ENCODE measurements around the gene MRPS27.
A peak's percentile ranks its signal among the peaks of the same experiment; 100 is the strongest.

Gene MRPS27

GRCh38 chr5:72246954-72247442, 73.0 kb downstream of the MRPS27 start:
- H3K27ac ChIP-seq: no peak overlapping the region
- TF ChIP-seq CTCF (conservative IDR thresholded peaks at IDR 0.05): no peak

GRCh38 chr5:72245951-72246532, 74.0 kb downstream of the MRPS27 start:
- TF ChIP-seq CTCF (conservative IDR thresholded peaks at IDR 0.05): no peak
- no peak overlapping the region for H3K27ac ChIP-seq

GRCh38 chr5:72245546-72245945, 74.5 kb downstream of the MRPS27 start:
- H3K27ac ChIP-seq: no peak overlapping the region
- no peak for TF ChIP-seq CTCF (conservative IDR thresholded peaks at IDR 0.05)

GRCh38 chr5:72244862-72245371, 75.1 kb downstream of the MRPS27 start:
- no peak overlapping the region for H3K27ac ChIP-seq
- TF ChIP-seq CTCF (conservative IDR thresholded peaks at IDR 0.05): peak; percentile 55

GRCh38 chr5:72243706-72244105, 76.3 kb downstream of the MRPS27 start:
- no peak overlapping the region for H3K27ac ChIP-seq
- TF ChIP-seq CTCF (conservative IDR thresholded peaks at IDR 0.05): no peak

DNA sequence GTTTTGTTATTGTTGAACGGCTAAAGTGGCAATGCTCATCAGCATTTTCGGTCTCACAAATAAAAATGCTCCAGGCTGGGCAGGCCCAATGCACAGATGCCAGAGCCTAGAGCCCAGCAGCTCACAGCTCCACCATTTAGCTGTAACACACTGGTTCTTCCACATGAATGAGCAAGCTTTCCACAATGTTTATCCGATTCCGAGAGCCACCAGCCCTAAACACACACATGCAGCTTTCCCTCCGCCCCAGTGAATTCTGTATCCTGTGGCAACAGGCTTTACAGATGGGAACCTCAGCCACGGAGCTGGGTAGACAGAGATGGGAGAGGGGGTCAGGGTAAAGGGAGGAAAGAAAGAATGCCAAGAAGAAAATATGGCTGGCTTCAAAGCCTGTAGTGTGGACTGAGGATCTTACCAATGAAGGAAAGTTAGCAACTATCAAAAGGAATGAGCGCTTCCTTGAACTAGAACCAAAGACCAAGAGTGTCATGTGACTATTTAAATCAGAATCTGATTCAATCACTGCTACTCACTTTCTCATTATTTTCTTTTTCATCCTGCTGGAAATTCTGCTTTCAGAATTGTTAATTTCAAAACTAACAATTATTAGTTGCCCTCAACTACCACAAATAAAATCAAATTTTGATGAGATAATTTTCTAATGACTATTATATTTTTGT, 77.1 kb downstream of the MRPS27 start:
- no peak overlapping the region for H3K27ac ChIP-seq
- TF ChIP-seq CTCF (conservative IDR thresholded peaks at IDR 0.05): no peak

- no peak overlapping the region for H3K27ac ChIP-seq
- no peak for TF ChIP-seq CTCF (conservative IDR thresholded peaks at IDR 0.05)
Observed at GRCh38 chr5:72241346-72242003, 78.6 kb downstream of the MRPS27 start.

Measured in VCaP (cell line).